ENCODE measurements around the gene CDKN2A.

CDKN2A gene

DNA sequence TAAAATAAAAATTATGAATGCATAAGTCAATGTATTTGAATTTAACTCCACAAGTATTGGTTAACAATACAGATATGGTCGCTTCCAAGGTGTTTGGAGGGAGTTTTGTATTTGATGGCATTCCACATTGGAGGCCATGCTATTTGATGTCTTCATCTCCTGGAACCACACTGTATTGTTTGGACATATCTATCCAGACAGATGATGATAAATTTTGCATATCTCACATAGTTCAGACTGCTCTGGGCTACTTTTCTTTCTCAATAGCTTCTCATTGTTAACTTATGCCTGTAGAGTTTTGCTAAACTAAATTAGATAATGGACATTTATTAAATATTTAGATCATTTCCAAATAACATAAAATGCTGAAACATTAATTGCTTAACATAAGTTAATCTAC, 58.0 kb downstream of the CDKN2A start:
- Histone ChIP-seq H3K79me2 (ENCODE audit: insufficient read depth, low read length) (no peaks in the 10 kb centered on the region), H3K9me2 (replicated peaks; ENCODE audit: insufficient read depth, low read length) (no peaks in the 10 kb centered on the region), H4K20me1 (ENCODE audit: low read depth, low read length) (no peaks in the 10 kb centered on the region), H2AFZ (ENCODE audit: low read depth, low read length, severe bottlenecking) (no peak overlapping the region), H3K9ac (ENCODE audit: low read length) (no peak overlapping the region), H3F3A (ENCODE audit: insufficient read depth) (no peaks in the 10 kb centered on the region), H3K4me2 (ENCODE audit: low read depth, low read length, poor library complexity, severe bottlenecking) (no peak overlapping the region), H3K36me3 (ENCODE audit: low read length) (no peaks in the 10 kb centered on the region), H3K4me3 (ENCODE audit: insufficient read depth, low read length, poor library complexity, severe bottlenecking) (no peak overlapping the region), H3K9me3 (ENCODE audit: insufficient read depth, low read length) (no peaks in the 10 kb centered on the region), H3K27me3 (ENCODE audit: low read length) (no peaks in the 10 kb centered on the region), H3K27ac (ENCODE audit: low read depth, low read length) (no peak overlapping the region)
- TF ChIP-seq CTCF (IDR thresholded peaks at IDR 0.05; ENCODE audit: insufficient read depth, low read length, poor library complexity, severe bottlenecking): no peak
- no peak for TF ChIP-seq EZH2phosphoT487 (conservative IDR thresholded peaks at IDR 0.05; ENCODE audit: low read length)

GRCh38 chr9:21935631-21936030, 58.6 kb downstream of the CDKN2A start:
- Histone ChIP-seq H3K9me3 (ENCODE audit: insufficient read depth, low read length) (no peaks in the 10 kb centered on the region), H4K20me1 (ENCODE audit: low read depth, low read length) (no peaks in the 10 kb centered on the region), H3K4me2 (ENCODE audit: low read depth, low read length, poor library complexity, severe bottlenecking) (no peak overlapping the region), H3K36me3 (ENCODE audit: low read length) (no peaks in the 10 kb centered on the region), H3K27ac (ENCODE audit: low read depth, low read length) (no peak overlapping the region), H3K9me2 (replicated peaks; ENCODE audit: insufficient read depth, low read length) (no peaks in the 10 kb centered on the region), H3K4me3 (ENCODE audit: insufficient read depth, low read length, poor library complexity, severe bottlenecking) (no peak overlapping the region), H2AFZ (ENCODE audit: low read depth, low read length, severe bottlenecking) (no peak overlapping the region), H3K9ac (ENCODE audit: low read length) (no peak overlapping the region), H3F3A (ENCODE audit: insufficient read depth) (no peaks in the 10 kb centered on the region), H3K27me3 (ENCODE audit: low read length) (no peaks in the 10 kb centered on the region), H3K79me2 (ENCODE audit: insufficient read depth, low read length) (no peaks in the 10 kb centered on the region)
- TF ChIP-seq EZH2phosphoT487 (conservative IDR thresholded peaks at IDR 0.05; ENCODE audit: low read length): no peak
- no peak for TF ChIP-seq CTCF (IDR thresholded peaks at IDR 0.05; ENCODE audit: insufficient read depth, low read length, poor library complexity, severe bottlenecking)

GRCh38 chr9:21933865-21934264, 60.3 kb downstream of the CDKN2A start:
- no peaks in the 10 kb centered on the region for H3K79me2 ChIP-seq (ENCODE audit: insufficient read depth, low read length)
- H3K4me2 ChIP-seq (ENCODE audit: low read depth, low read length, poor library complexity, severe bottlenecking): no peak overlapping the region
- H3K27me3 ChIP-seq (ENCODE audit: low read length): no peaks in the 10 kb centered on the region
- no peaks in the 10 kb centered on the region for H3K9me3 ChIP-seq (ENCODE audit: insufficient read depth, low read length)
- H2AFZ ChIP-seq (ENCODE audit: low read depth, low read length, severe bottlenecking): no peak overlapping the region
- H4K20me1 ChIP-seq (ENCODE audit: low read depth, low read length): no peaks in the 10 kb centered on the region
- no peak overlapping the region for H3K27ac ChIP-seq (ENCODE audit: low read depth, low read length)
- no peaks in the 10 kb centered on the region for H3F3A ChIP-seq (ENCODE audit: insufficient read depth)
- no peak overlapping the region for H3K4me3 ChIP-seq (ENCODE audit: insufficient read depth, low read length, poor library complexity, severe bottlenecking)
- no peak overlapping the region for H3K9ac ChIP-seq (ENCODE audit: low read length)
- H3K9me2 ChIP-seq (replicated peaks; ENCODE audit: insufficient read depth, low read length): 0 out of 2 replicates have a peak, but pooled peaks cover 4% of the 10 kb centered on the region
- no peak for TF ChIP-seq CTCF (IDR thresholded peaks at IDR 0.05; ENCODE audit: insufficient read depth, low read length, poor library complexity, severe bottlenecking)
- no peak for TF ChIP-seq EZH2phosphoT487 (conservative IDR thresholded peaks at IDR 0.05; ENCODE audit: low read length)
- no peaks in the 10 kb centered on the region for H3K36me3 ChIP-seq (ENCODE audit: low read length)
